ENCODE results near the gene CORO1C.
"Not testable (repeated sequence)": the region's sequence is repeated elsewhere in the genome, so short reads cannot be mapped to it uniquely, and the experiment has no call there.

CORO1C gene

DNA sequence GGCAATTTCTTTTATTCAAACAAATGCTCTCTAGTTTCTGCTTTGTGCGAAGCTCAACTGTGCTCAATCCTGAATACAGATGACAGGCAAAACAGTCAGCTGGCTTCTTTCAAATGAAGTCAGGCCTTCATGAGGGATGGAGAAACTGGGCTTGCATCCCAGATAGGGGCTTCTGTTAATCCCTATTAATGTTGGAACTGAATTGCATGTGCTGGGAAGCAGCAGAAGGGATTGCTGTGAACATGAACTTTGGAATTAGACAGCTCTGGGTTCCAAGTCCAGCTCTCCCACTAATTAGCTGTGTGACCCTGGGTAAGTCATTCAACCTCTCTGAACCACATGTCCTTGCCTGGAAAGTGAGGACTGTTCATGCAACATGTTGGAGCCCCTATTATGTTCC lies 21.1 kb upstream of the CORO1C start:
- Histone ChIP-seq H3K4me1 (ENCODE audit: low read length) (no peaks in the 10 kb centered on the region), H3K79me2 (ENCODE audit: low read length) (no peaks in the 10 kb centered on the region), H4K20me1 (ENCODE audit: insufficient read depth, low read length) (no peaks in the 10 kb centered on the region), H3K27me3 (ENCODE audit: low read depth, low read length) (no peaks in the 10 kb centered on the region), H3K4me2 (ENCODE audit: low read length) (no peak overlapping the region), H3K27ac (ENCODE audit: low read length) (no peak overlapping the region), H2AFZ (ENCODE audit: low read depth, low read length) (no peak overlapping the region), H3K4me3 (ENCODE audit: low read length) (no peak overlapping the region), H3K9ac (ENCODE audit: low read length) (no peak overlapping the region), H3K9me3 (ENCODE audit: insufficient read depth, low read length) (no peaks in the 10 kb centered on the region), H3K36me3 (replicated peaks; ENCODE audit: low read depth, low read length) (no peaks in the 10 kb centered on the region)
- TF ChIP-seq EZH2phosphoT487 (IDR thresholded peaks at IDR 0.05; ENCODE audit: low read depth) (no peak), CTCF (IDR thresholded peaks at IDR 0.05; ENCODE audit: low read depth, low read length) (no peak)

GRCh38 chr12:108751821-108752220 lies 20.5 kb upstream of the CORO1C start:
- no peaks in the 10 kb centered on the region for H3K4me1 ChIP-seq (ENCODE audit: low read length)
- no peak overlapping the region for H3K9ac ChIP-seq (ENCODE audit: low read length)
- H3K4me3 ChIP-seq (ENCODE audit: low read length): no peak overlapping the region
- TF ChIP-seq EZH2phosphoT487 (IDR thresholded peaks at IDR 0.05; ENCODE audit: low read depth) (no peak), CTCF (IDR thresholded peaks at IDR 0.05; ENCODE audit: low read depth, low read length) (no peak)
- H3K79me2 ChIP-seq (ENCODE audit: low read length): no peaks in the 10 kb centered on the region
- no peaks in the 10 kb centered on the region for H3K36me3 ChIP-seq (replicated peaks; ENCODE audit: low read depth, low read length)
- H3K9me3 ChIP-seq (ENCODE audit: insufficient read depth, low read length): no peaks in the 10 kb centered on the region
- H3K4me2 ChIP-seq (ENCODE audit: low read length): no peak overlapping the region
- H3K27me3 ChIP-seq (ENCODE audit: low read depth, low read length): no peaks in the 10 kb centered on the region
- H3K27ac ChIP-seq (ENCODE audit: low read length): no peak overlapping the region
- no peak overlapping the region for H2AFZ ChIP-seq (ENCODE audit: low read depth, low read length)
- no peaks in the 10 kb centered on the region for H4K20me1 ChIP-seq (ENCODE audit: insufficient read depth, low read length)

DNA sequence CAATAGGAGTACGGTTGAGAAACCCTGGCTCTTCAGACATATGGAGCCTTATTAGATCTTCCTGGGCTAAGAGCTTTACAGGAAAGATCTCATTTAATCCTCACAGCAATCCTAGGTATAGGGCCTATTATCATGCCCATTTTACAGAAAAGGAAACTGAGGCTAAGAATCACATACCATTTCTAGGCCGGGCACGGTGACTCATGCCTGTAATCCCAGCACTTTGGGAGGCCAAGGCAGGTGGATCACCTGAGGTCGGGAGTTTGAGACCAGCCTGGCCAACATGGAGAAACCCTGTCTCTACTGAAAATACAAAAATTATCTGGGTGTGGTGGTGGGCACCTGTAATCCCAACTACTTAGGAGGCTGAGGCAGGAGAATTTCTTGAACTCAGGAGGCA lies 19.7 kb upstream of the CORO1C start:
- not testable (repeated sequence) for H3K27ac ChIP-seq (ENCODE audit: low read length); H4K20me1 ChIP-seq (ENCODE audit: insufficient read depth, low read length)

DNA sequence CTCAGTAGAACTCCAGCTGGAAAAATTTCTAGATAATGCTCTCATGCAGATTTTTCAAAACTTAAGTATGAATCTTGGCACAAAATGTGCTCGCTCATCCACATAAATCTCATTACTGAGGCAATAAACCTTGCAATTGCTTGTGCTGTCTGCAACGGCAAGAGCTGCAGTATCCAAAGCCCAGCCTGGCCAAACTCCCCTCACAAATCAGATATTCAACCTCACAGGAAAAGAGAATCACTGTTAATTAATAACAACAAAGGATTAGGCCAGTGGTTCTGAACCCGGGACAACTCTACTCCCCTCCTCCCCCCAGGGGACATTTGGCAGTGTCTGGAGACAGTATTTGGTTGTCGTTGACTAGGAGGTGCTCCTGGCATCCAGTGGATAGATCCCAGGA lies 19.2 kb upstream of the CORO1C start:
- Histone ChIP-seq H3K79me2 (ENCODE audit: low read length) (no peaks in the 10 kb centered on the region), H3K4me2 (ENCODE audit: low read length) (no peak overlapping the region), H4K20me1 (ENCODE audit: insufficient read depth, low read length) (no peaks in the 10 kb centered on the region), H3K9ac (ENCODE audit: low read length) (no peak overlapping the region), H2AFZ (ENCODE audit: low read depth, low read length) (no peak overlapping the region), H3K4me3 (ENCODE audit: low read length) (no peak overlapping the region), H3K9me3 (ENCODE audit: insufficient read depth, low read length) (no peaks in the 10 kb centered on the region), H3K4me1 (ENCODE audit: low read length) (no peaks in the 10 kb centered on the region), H3K27ac (ENCODE audit: low read length) (no peak overlapping the region), H3K36me3 (replicated peaks; ENCODE audit: low read depth, low read length) (no peaks in the 10 kb centered on the region), H3K27me3 (ENCODE audit: low read depth, low read length) (no peaks in the 10 kb centered on the region)
- no peak for TF ChIP-seq EZH2phosphoT487 (IDR thresholded peaks at IDR 0.05; ENCODE audit: low read depth)
- TF ChIP-seq CTCF (IDR thresholded peaks at IDR 0.05; ENCODE audit: low read depth, low read length): no peak

More for the DNA sequence above, 19.7 kb upstream of the CORO1C start:
- H3K36me3 ChIP-seq (replicated peaks; ENCODE audit: low read depth, low read length); H3K9me3 ChIP-seq (ENCODE audit: insufficient read depth, low read length); H3K27me3 ChIP-seq (ENCODE audit: low read depth, low read length); H3K9ac ChIP-seq (ENCODE audit: low read length); H3K4me2 ChIP-seq (ENCODE audit: low read length); H2AFZ ChIP-seq (ENCODE audit: low read depth, low read length); H3K4me3 ChIP-seq (ENCODE audit: low read length); H3K79me2 ChIP-seq (ENCODE audit: low read length); H3K4me1 ChIP-seq (ENCODE audit: low read length): not testable (repeated sequence)

DNA sequence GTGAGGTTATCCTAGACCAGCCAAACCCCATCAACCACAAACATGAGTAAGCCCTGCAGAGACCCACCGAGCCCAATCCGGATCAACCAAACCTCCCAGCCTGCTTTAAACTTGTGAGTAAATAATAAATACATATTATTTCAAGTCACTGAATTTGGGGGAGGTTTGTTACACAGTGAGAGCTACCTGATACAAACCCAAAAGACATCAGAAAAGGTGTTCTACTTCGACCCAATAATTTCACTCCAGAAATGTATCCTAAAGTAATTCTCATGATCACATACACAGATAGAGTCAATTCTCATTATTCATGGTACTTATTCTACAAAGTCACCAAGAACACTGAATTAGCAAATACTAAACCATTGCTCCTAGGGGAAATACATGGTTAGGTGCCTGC lies 16.2 kb upstream of the CORO1C start:
- Histone ChIP-seq H3K27ac (ENCODE audit: low read length) (no peak overlapping the region), H3K79me2 (ENCODE audit: low read length) (no peaks in the 10 kb centered on the region), H3K27me3 (ENCODE audit: low read depth, low read length) (no peaks in the 10 kb centered on the region; the same call in 1 of the 2 replicates), H3K9ac (ENCODE audit: low read length) (no peak overlapping the region), H3K9me3 (ENCODE audit: insufficient read depth, low read length) (no peaks in the 10 kb centered on the region), H2AFZ (ENCODE audit: low read depth, low read length) (no peak overlapping the region), H3K4me1 (ENCODE audit: low read length) (no peaks in the 10 kb centered on the region), H3K4me2 (ENCODE audit: low read length) (no peak overlapping the region), H4K20me1 (ENCODE audit: insufficient read depth, low read length) (no peaks in the 10 kb centered on the region), H3K36me3 (replicated peaks; ENCODE audit: low read depth, low read length) (no peaks in the 10 kb centered on the region), H3K4me3 (ENCODE audit: low read length) (no peak overlapping the region)
- no peak for TF ChIP-seq CTCF (IDR thresholded peaks at IDR 0.05; ENCODE audit: low read depth, low read length)
- TF ChIP-seq EZH2phosphoT487 (IDR thresholded peaks at IDR 0.05; ENCODE audit: low read depth): no peak
